ENCODE measurements around the gene SRSF3.
"Not testable (repeated sequence)": the region's sequence is repeated elsewhere in the genome, so short reads cannot be mapped to it uniquely, and the experiment has no call there.

SRSF3 gene

GRCh38 chr6:36605143-36605542 is 11.0 kb downstream of the SRSF3 start:
- no peak for DNase-seq (ENCODE audit: low read depth)

- no peak for DNase-seq (ENCODE audit: low read depth)
Measured at GRCh38 chr6:36605560-36606391, 11.6 kb downstream of the SRSF3 start.

GRCh38 chr6:36607305-36607682 is 13.1 kb downstream of the SRSF3 start:
- DNase-seq (ENCODE audit: low read depth): not testable (repeated sequence)

- no peak for DNase-seq (ENCODE audit: low read depth)
Measured at GRCh38 chr6:36607683-36608386, 13.7 kb downstream of the SRSF3 start.

- no peak for DNase-seq (ENCODE audit: low read depth)
Measured at GRCh38 chr6:36608788-36609563, 14.8 kb downstream of the SRSF3 start.

GRCh38 chr6:36609582-36609981 is 15.4 kb downstream of the SRSF3 start:
- DNase-seq (ENCODE audit: low read depth): no peak

- no peak for DNase-seq (ENCODE audit: low read depth)
Measured at GRCh38 chr6:36610041-36610955, 16.1 kb downstream of the SRSF3 start.

- no peak for DNase-seq (ENCODE audit: low read depth)
Measured at GRCh38 chr6:36610956-36611336, 16.8 kb downstream of the SRSF3 start.

- not testable (repeated sequence) for DNase-seq (ENCODE audit: low read depth)
Measured at GRCh38 chr6:36611679-36612078, 17.5 kb downstream of the SRSF3 start.

GRCh38 chr6:36612101-36612625 is 18.0 kb downstream of the SRSF3 start:
- DNase-seq (ENCODE audit: low read depth): no peak

GRCh38 chr6:36613200-36613995 is 19.2 kb downstream of the SRSF3 start:
- DNase-seq (ENCODE audit: low read depth): no peak

- DNase-seq (ENCODE audit: low read depth): no peak
Measured at GRCh38 chr6:36615018-36615761, 21.0 kb downstream of the SRSF3 start.

- no peak for DNase-seq (ENCODE audit: low read depth)
Measured at GRCh38 chr6:36616893-36617521, 22.8 kb downstream of the SRSF3 start.

- DNase-seq (ENCODE audit: low read depth): no peak
Measured at GRCh38 chr6:36618366-36619355, 24.5 kb downstream of the SRSF3 start.

GRCh38 chr6:36621371-36621855 is 27.3 kb downstream of the SRSF3 start:
- DNase-seq (ENCODE audit: low read depth): no peak

- no peak for DNase-seq (ENCODE audit: low read depth)
Measured at GRCh38 chr6:36622901-36623546, 28.9 kb downstream of the SRSF3 start.
